ENCODE measurements around the gene PLCH1. TPM values are rescaled to one million over a fixed set of nuclear protein-coding genes. Genes with fewer than 3 reads are reported as not detected.
A peak's percentile ranks its signal among the peaks of the same experiment; 100 is the strongest.

The PLCH1 gene
- total and polyA plus RNA-seq, 2 donors (not counting 1 experiment from before 2014, with no cell fraction given) = under 0.01 to 0.03 TPM

DNA sequence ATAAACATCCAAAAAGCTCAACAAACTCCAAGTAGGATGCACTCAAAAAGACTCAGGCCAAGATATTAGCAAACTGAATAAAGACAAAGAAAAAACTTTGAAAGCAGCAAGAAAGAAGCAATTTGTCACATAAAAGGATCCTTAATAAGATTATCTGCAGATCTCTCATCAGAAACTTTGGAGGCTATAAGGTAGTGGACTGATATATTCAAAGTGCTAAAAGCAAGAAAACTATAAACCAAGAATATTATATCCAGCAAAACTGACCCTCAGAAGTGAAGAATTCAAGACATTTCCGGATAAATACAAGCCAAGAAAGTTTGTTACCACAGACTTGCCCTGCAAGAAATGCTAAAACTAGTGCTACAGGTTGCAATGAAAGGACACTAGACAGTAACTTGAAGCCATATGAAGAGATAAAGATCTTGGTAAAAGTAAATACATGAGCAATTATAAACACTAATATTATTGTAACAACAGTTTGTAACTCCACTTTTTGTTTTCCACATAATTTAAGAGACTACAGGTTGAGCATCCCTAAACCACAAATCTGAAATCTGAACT, 37.6 kb upstream of the PLCH1 start:
- Histone ChIP-seq H3K79me2 (ENCODE audit: control insufficient read depth, insufficient read depth, low read length) (no peaks in the 10 kb centered on the region), H3K4me3 (replicated peaks in 1 of 4; ENCODE audit: control extremely low read depth in 1 of 4, insufficient read depth in 1 of 4, low read depth in 3 of 4, low read length in 4 of 4) (no peak overlapping the region), H3K36me3 (ENCODE audit: control insufficient read depth, insufficient read depth, low read length) (no peaks in the 10 kb centered on the region), H3K9me3 (ENCODE audit: control insufficient read depth, insufficient read depth, low read depth, low read length) (no peaks in the 10 kb centered on the region), H4K20me1 (ENCODE audit: control insufficient read depth, extremely low read depth, insufficient read depth, low read length) (no peaks in the 10 kb centered on the region), H3K4me2 (ENCODE audit: extremely low read depth, insufficient read depth, low read length) (no peak overlapping the region), H3K27ac (ENCODE audit: insufficient read depth, low read length) (no peak overlapping the region), H2AFZ (ENCODE audit: low read length) (no peak overlapping the region), H3K27me3 (ENCODE audit: control insufficient read depth, insufficient read depth, low read length) (no peaks in the 10 kb centered on the region), H3K9ac (ENCODE audit: insufficient read depth, low read length) (no peak overlapping the region), H3K4me1 (ENCODE audit: control insufficient read depth, extremely low read depth, insufficient read depth, low read length) (no peaks in the 10 kb centered on the region)
- TF ChIP-seq, protein P1, sequence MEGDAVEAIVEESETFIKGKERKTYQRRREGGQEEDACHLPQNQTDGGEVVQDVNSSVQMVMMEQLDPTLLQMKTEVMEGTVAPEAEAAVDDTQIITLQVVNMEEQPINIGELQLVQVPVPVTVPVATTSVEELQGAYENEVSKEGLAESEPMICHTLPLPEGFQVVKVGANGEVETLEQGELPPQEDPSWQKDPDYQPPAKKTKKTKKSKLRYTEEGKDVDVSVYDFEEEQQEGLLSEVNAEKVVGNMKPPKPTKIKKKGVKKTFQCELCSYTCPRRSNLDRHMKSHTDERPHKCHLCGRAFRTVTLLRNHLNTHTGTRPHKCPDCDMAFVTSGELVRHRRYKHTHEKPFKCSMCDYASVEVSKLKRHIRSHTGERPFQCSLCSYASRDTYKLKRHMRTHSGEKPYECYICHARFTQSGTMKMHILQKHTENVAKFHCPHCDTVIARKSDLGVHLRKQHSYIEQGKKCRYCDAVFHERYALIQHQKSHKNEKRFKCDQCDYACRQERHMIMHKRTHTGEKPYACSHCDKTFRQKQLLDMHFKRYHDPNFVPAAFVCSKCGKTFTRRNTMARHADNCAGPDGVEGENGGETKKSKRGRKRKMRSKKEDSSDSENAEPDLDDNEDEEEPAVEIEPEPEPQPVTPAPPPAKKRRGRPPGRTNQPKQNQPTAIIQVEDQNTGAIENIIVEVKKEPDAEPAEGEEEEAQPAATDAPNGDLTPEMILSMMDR (conservative IDR thresholded peaks at IDR 0.05 in 1 of 2, IDR thresholded peaks at IDR 0.05 in 1 of 2; ENCODE audit: low read depth in 1 of 2, low read length in 2 of 2) = no peak
- no peak for TF ChIP-seq EZH2 (IDR thresholded peaks at IDR 0.05; ENCODE audit: low read length, missing control alignments)
- DNase-seq (ENCODE audit: low read depth in 2 of 2) = no peak

DNA sequence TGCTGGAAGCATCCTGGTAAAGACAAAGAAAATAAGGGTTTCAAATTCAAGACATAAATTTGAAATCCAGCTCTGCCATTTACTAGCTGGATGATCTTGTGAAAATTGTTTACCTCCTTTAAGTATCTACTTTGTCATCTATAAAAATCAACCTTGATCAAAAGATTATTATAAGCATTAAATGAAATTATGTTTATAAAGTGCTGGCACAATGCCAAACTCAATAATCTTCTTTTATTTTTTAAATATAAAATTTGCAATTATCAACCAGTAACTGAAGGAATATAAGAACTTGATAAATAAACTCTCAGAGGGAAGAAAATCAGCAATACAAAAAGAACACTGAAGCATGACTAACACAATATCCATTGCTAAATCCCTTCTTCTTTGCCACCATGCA, 35.4 kb upstream of the PLCH1 start:
- H3K4me3 ChIP-seq (replicated peaks in 1 of 4; ENCODE audit: control extremely low read depth in 1 of 4, insufficient read depth in 1 of 4, low read depth in 3 of 4, low read length in 4 of 4) = no peak overlapping the region
- H3K4me1 ChIP-seq (ENCODE audit: control insufficient read depth, extremely low read depth, insufficient read depth, low read length) = no peaks in the 10 kb centered on the region
- TF ChIP-seq, protein P1 (conservative IDR thresholded peaks at IDR 0.05 in 1 of 2, IDR thresholded peaks at IDR 0.05 in 1 of 2; ENCODE audit: low read depth in 1 of 2, low read length in 2 of 2) = no peak
- no peak for TF ChIP-seq EZH2 (IDR thresholded peaks at IDR 0.05; ENCODE audit: low read length, missing control alignments)
- H3K36me3 ChIP-seq (ENCODE audit: control insufficient read depth, insufficient read depth, low read length) = no peaks in the 10 kb centered on the region
- no peaks in the 10 kb centered on the region for H3K9me3 ChIP-seq (ENCODE audit: control insufficient read depth, insufficient read depth, low read depth, low read length)
- H3K9ac ChIP-seq (ENCODE audit: insufficient read depth, low read length) = no peak overlapping the region
- no peaks in the 10 kb centered on the region for H3K79me2 ChIP-seq (ENCODE audit: control insufficient read depth, insufficient read depth, low read length)
- H3K27ac ChIP-seq (ENCODE audit: insufficient read depth, low read length) = no peak overlapping the region
- no peak for DNase-seq (ENCODE audit: low read depth in 2 of 2)
- H4K20me1 ChIP-seq (ENCODE audit: control insufficient read depth, extremely low read depth, insufficient read depth, low read length) = no peaks in the 10 kb centered on the region
- no peak overlapping the region for H3K4me2 ChIP-seq (ENCODE audit: extremely low read depth, insufficient read depth, low read length)
- no peaks in the 10 kb centered on the region for H3K27me3 ChIP-seq (ENCODE audit: control insufficient read depth, insufficient read depth, low read length)
- H2AFZ ChIP-seq (ENCODE audit: low read length) = no peak overlapping the region

DNA sequence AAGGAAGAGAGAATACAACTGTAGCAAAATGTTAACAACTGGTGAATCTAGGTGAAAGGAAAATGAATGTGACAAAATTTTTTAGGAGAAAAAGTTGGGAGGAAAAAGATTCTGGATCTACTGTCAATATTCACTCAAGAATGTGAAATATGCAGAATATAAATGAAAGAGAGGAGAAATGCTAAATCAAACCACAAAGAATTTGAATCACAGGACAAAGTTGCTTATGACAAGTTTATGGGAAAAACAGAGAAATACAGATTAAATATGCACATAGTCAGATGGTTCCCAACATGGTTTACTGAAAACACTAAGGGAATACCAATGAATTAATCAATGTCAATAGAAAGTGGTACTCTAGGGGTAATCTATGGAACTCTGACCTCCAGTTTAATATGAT, 33.6 kb upstream of the PLCH1 start:
- H3K27ac ChIP-seq (ENCODE audit: insufficient read depth, low read length) = no peak overlapping the region
- no peaks in the 10 kb centered on the region for H3K9me3 ChIP-seq (ENCODE audit: control insufficient read depth, insufficient read depth, low read depth, low read length)
- H3K4me1 ChIP-seq (ENCODE audit: control insufficient read depth, extremely low read depth, insufficient read depth, low read length) = no peaks in the 10 kb centered on the region
- H2AFZ ChIP-seq (ENCODE audit: low read length) = no peak overlapping the region
- H4K20me1 ChIP-seq (ENCODE audit: control insufficient read depth, extremely low read depth, insufficient read depth, low read length) = no peaks in the 10 kb centered on the region
- H3K9ac ChIP-seq (ENCODE audit: insufficient read depth, low read length) = no peak overlapping the region
- no peaks in the 10 kb centered on the region for H3K27me3 ChIP-seq (ENCODE audit: control insufficient read depth, insufficient read depth, low read length)
- TF ChIP-seq, protein P1 (conservative IDR thresholded peaks at IDR 0.05 in 1 of 2, IDR thresholded peaks at IDR 0.05 in 1 of 2; ENCODE audit: low read depth in 1 of 2, low read length in 2 of 2) = no peak
- TF ChIP-seq EZH2 (IDR thresholded peaks at IDR 0.05; ENCODE audit: low read length, missing control alignments) = no peak
- H3K4me3 ChIP-seq (replicated peaks in 1 of 4; ENCODE audit: control extremely low read depth in 1 of 4, insufficient read depth in 1 of 4, low read depth in 3 of 4, low read length in 4 of 4) = no peak overlapping the region
- no peaks in the 10 kb centered on the region for H3K36me3 ChIP-seq (ENCODE audit: control insufficient read depth, insufficient read depth, low read length)
- H3K79me2 ChIP-seq (ENCODE audit: control insufficient read depth, insufficient read depth, low read length) = no peaks in the 10 kb centered on the region
- peak overlapping the region; percentile 17 for H3K4me2 ChIP-seq (ENCODE audit: extremely low read depth, insufficient read depth, low read length)
- DNase-seq (ENCODE audit: low read depth in 2 of 2) = peak in 1 of 2 donors; percentile 48
